Stimulated activated naive CD4-positive, alpha-beta T cell treated with Interleukin-2 at 50 U/mL for 16 hours (primary cell): ENCODE data around the gene RAB29.
"Not testable (repeated sequence)": the region's sequence is repeated elsewhere in the genome, so short reads cannot be mapped to it uniquely, and the experiment has no call there.

Experiments
- DNase-seq: peaks from one replicate; lab custom pipeline; 2025; lab: John Stamatoyannopoulos, UW

The RAB29 gene

GRCh38 chr1:205720740-205721139 is 54.5 kb downstream of the RAB29 start:
- not testable (repeated sequence) for DNase-seq

GRCh38 chr1:205719762-205720161 is 55.5 kb downstream of the RAB29 start:
- no peak for DNase-seq

- DNase-seq = no peak
Measured at GRCh38 chr1:205719015-205719414, 56.3 kb downstream of the RAB29 start.
